Hematopoietic multipotent progenitor cell treated with erythropoietin and hydrocortisone succinate and interleukin-3 and kit ligand, for 4 days (in vitro differentiated cells): Measurements from ENCODE around the gene LFNG.
"Not testable (repeated sequence)": the region's sequence is repeated elsewhere in the genome, so short reads cannot be mapped to it uniquely, and the experiment has no call there.

Experiments
- DNase-seq: peaks from one replicate; pipeline ENCODE4 v3.0.0-alpha.2; 2015

Gene LFNG

GRCh38 chr7:2530994-2531795, 11.6 kb downstream of the LFNG start:
- not testable (repeated sequence) for DNase-seq

GRCh38 chr7:2531796-2532110, 12.2 kb downstream of the LFNG start:
- not testable (repeated sequence) for DNase-seq

GRCh38 chr7:2532199-2532772, 12.7 kb downstream of the LFNG start:
- not testable (repeated sequence) for DNase-seq

GRCh38 chr7:2532816-2533215, 13.2 kb downstream of the LFNG start:
- DNase-seq: not testable (repeated sequence)

- not testable (repeated sequence) for DNase-seq
Measured at GRCh38 chr7:2533566-2533965, 14.0 kb downstream of the LFNG start.

GRCh38 chr7:2534214-2534613, 14.6 kb downstream of the LFNG start:
- DNase-seq: not testable (repeated sequence)

- not testable (repeated sequence) for DNase-seq
Measured at GRCh38 chr7:2535872-2536627, 16.5 kb downstream of the LFNG start.

GRCh38 chr7:2537981-2538851, 18.6 kb downstream of the LFNG start:
- DNase-seq: no peak

GRCh38 chr7:2539031-2539911, 19.7 kb downstream of the LFNG start:
- DNase-seq: no peak

- DNase-seq: no peak
Measured at GRCh38 chr7:2540133-2540532, 20.6 kb downstream of the LFNG start.

- no peak for DNase-seq
Measured at GRCh38 chr7:2540641-2541051, 21.1 kb downstream of the LFNG start.

- no peak for DNase-seq
Measured at GRCh38 chr7:2541291-2542010, 21.9 kb downstream of the LFNG start.

- no peak for DNase-seq
Measured at GRCh38 chr7:2542011-2542915, 22.7 kb downstream of the LFNG start.

- DNase-seq: no peak
Measured at GRCh38 chr7:2542916-2543871, 23.6 kb downstream of the LFNG start.

GRCh38 chr7:2544541-2545188, 25.1 kb downstream of the LFNG start:
- DNase-seq: no peak

- DNase-seq: no peak
Measured at GRCh38 chr7:2545746-2546425, 26.3 kb downstream of the LFNG start.

- DNase-seq: no peak
Measured at GRCh38 chr7:2546776-2547586, 27.4 kb downstream of the LFNG start.
